Measurements from ENCODE around the gene COMP.

The COMP gene

DNA sequence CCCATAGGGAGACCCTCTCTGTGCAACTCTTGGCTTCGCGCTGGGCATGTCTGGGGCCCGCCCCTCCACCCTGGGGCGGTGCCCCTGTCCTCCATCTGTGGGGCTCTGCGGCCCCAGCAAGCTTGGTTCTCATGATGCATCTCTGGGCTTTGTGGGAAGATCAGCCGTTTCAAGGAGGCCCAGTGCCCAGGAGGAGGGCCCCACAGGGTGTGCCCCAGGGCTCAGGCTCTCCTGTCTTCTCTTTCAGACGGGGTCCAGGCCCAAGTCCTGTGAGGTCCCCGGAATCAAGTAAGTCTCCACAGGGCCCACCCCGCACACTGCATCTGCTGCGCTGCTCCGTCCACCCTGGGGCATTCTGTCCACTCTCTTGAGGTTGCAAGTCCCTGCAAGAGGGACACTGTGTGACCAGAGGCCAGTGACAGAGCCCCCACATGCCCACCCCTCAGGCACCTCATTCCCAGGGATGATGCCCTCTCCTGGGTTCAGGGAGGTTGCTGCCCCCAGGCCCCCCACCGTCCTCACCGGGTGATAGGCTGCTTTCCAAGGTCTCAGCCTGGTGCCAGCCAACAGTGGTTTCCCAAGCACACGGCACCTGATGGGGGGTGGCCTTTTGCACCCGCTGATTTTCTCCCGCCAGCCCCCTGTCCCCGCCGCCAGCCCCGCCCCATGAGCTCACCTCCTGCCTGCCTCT is 31.7 kb downstream of the COMP start:
- Histone ChIP-seq H3K27ac (ENCODE audit: poor library complexity, severe bottlenecking) (no peak overlapping the region), H3K4me1 (ENCODE audit: insufficient read depth, poor library complexity, severe bottlenecking) (peaks cover 37% of the 10 kb centered on the region), H3K9me3 (ENCODE audit: severe bottlenecking) (no peaks in the 10 kb centered on the region), H3K27me3 (ENCODE audit: insufficient read depth, poor library complexity, severe bottlenecking) (no peaks in the 10 kb centered on the region), H3K36me3 (ENCODE audit: low read depth) (no peaks in the 10 kb centered on the region), H3K4me3 (ENCODE audit: severe bottlenecking) (no peak overlapping the region)
- ATAC-seq (ENCODE audit: low read depth) = no peak
- TF ChIP-seq, protein P1, sequence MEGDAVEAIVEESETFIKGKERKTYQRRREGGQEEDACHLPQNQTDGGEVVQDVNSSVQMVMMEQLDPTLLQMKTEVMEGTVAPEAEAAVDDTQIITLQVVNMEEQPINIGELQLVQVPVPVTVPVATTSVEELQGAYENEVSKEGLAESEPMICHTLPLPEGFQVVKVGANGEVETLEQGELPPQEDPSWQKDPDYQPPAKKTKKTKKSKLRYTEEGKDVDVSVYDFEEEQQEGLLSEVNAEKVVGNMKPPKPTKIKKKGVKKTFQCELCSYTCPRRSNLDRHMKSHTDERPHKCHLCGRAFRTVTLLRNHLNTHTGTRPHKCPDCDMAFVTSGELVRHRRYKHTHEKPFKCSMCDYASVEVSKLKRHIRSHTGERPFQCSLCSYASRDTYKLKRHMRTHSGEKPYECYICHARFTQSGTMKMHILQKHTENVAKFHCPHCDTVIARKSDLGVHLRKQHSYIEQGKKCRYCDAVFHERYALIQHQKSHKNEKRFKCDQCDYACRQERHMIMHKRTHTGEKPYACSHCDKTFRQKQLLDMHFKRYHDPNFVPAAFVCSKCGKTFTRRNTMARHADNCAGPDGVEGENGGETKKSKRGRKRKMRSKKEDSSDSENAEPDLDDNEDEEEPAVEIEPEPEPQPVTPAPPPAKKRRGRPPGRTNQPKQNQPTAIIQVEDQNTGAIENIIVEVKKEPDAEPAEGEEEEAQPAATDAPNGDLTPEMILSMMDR (IDR thresholded peaks at IDR 0.05; ENCODE audit: poor library complexity, severe bottlenecking) = no peak
- DNase-seq (ENCODE audit: low spot score) = no peak

DNA sequence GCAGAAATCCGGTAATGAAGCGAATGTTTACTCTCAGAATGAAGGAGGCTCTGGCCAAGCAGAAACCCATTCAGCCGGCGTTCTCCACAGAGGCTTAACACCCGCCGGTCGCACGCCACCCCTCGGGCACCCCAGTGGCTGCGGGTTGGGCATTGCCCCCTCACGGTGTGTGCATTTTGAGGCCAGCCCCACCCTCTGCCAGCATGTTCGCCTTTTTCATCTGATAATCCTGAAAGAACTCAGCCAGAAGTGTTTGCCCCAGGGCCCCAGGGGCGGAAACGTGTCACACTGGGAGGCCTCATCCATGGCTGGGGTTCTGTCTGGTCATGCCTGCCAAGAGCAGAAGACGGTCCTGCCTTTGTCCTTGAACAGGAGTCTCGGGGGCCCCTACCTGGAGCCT is 34.2 kb downstream of the COMP start:
- TF ChIP-seq, protein P1 (IDR thresholded peaks at IDR 0.05; ENCODE audit: poor library complexity, severe bottlenecking) = peak; percentile 18
- ATAC-seq (ENCODE audit: low read depth) = peak; percentile 81
- Histone ChIP-seq H3K27ac (ENCODE audit: poor library complexity, severe bottlenecking) (peak overlapping the region; percentile 80), H3K4me3 (ENCODE audit: severe bottlenecking) (no peak overlapping the region), H3K27me3 (ENCODE audit: insufficient read depth, poor library complexity, severe bottlenecking) (no peaks in the 10 kb centered on the region), H3K4me1 (ENCODE audit: insufficient read depth, poor library complexity, severe bottlenecking) (peaks cover 16% of the 10 kb centered on the region), H3K9me3 (ENCODE audit: severe bottlenecking) (no peaks in the 10 kb centered on the region), H3K36me3 (ENCODE audit: low read depth) (no peaks in the 10 kb centered on the region)
- peak; percentile 84 for DNase-seq (ENCODE audit: low spot score)

DNA sequence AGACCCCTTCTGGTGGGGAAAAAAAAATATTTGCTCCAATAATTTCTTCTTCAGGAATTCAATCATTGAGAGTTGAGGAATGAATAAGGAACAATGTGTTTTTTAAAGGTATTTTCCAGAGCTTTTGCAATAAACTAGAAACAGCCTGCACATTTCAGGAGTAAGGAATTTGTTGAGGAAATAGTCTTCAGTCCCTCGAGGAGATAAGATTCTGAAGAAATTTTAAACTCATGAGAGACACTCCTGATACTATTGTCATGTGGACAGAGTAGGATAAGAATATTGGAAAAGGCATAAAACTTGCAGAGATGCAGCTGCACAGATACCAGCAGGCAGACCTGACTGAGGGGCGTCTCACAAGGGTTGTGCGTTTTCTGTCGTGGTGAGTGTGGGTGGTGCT is 36.6 kb downstream of the COMP start:
- no peaks in the 10 kb centered on the region; the same call in 1 of the 2 replicates for H3K36me3 ChIP-seq (ENCODE audit: low read depth)
- TF ChIP-seq, protein P1 (IDR thresholded peaks at IDR 0.05; ENCODE audit: poor library complexity, severe bottlenecking) = no peak
- H3K27ac ChIP-seq (ENCODE audit: poor library complexity, severe bottlenecking) = no peak overlapping the region
- peaks cover 13% of the 10 kb centered on the region for H3K4me1 ChIP-seq (ENCODE audit: insufficient read depth, poor library complexity, severe bottlenecking)
- no peaks in the 10 kb centered on the region for H3K27me3 ChIP-seq (ENCODE audit: insufficient read depth, poor library complexity, severe bottlenecking)
- ATAC-seq (ENCODE audit: low read depth) (no peak), DNase-seq (ENCODE audit: low spot score) (no peak)
- H3K4me3 ChIP-seq (ENCODE audit: severe bottlenecking) = no peak overlapping the region
- H3K9me3 ChIP-seq (ENCODE audit: severe bottlenecking) = no peaks in the 10 kb centered on the region

DNA sequence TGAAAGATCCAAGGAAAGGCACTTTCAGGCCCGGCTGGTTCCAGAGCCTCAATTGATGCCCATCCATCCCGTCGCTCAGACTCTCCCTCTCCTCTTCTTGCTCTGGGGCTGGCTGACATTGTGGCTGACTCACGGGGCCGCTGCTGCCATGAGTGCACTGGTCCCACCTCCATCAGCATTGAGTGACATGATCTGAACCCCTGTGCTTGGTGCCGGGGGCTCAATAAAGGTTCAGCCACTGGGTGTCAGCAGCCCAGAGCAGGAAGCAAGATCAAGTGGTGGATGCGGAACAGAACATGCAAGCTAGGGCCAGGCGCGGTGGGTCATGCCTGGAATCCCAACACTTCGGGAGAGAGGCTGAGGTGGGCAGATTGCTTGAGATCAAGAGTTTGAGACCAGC is 39.5 kb downstream of the COMP start:
- Histone ChIP-seq H3K27me3 (ENCODE audit: insufficient read depth, poor library complexity, severe bottlenecking) (no peaks in the 10 kb centered on the region), H3K4me1 (ENCODE audit: insufficient read depth, poor library complexity, severe bottlenecking) (peaks cover 2% of the 10 kb centered on the region), H3K9me3 (ENCODE audit: severe bottlenecking) (no peaks in the 10 kb centered on the region), H3K27ac (ENCODE audit: poor library complexity, severe bottlenecking) (no peak overlapping the region), H3K4me3 (ENCODE audit: severe bottlenecking) (no peak overlapping the region), H3K36me3 (ENCODE audit: low read depth) (no peaks in the 10 kb centered on the region; the same call in 1 of the 2 replicates)
- TF ChIP-seq, protein P1 (IDR thresholded peaks at IDR 0.05; ENCODE audit: poor library complexity, severe bottlenecking) = no peak
- no peak for DNase-seq (ENCODE audit: low spot score)
- ATAC-seq (ENCODE audit: low read depth) = no peak

DNA sequence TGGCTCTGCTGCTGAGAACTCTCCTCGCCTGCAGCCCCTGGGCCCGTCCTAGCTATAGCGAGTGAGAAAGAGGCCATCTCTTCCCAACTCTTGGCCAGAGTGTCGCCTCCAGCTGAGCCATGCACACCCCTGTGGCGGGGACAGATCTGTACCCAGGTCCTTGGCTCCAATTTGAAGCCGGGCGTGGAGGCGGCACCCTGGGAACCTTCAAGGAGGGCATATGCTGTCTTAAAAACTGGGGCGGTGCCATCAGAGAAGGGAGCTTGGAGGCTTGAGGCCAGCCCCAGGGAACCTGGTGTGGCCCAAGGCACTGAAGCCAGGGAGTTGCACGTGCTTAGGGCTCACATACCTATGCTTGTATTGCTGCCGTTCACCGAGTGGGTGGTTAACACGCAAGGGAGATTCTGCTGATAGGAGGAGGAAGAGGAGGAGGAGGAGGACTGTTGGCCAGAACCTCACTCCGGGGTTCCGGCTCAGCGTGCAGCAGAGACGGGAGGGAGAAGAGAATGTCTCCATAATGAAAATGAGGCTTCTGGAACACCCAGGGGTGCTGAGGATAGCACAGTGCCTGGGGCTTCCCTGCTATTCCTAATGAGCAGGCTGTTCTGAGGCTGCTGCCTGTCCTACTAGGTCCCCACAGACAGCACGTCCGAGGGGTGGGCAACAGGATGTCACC is 40.7 kb downstream of the COMP start:
- DNase-seq (ENCODE audit: low spot score) = peak; percentile 56
- Histone ChIP-seq H3K4me3 (ENCODE audit: severe bottlenecking) (no peak overlapping the region), H3K36me3 (ENCODE audit: low read depth) (no peaks in the 10 kb centered on the region; the same call in 1 of the 2 replicates), H3K4me1 (ENCODE audit: insufficient read depth, poor library complexity, severe bottlenecking) (no peaks in the 10 kb centered on the region), H3K9me3 (ENCODE audit: severe bottlenecking) (no peaks in the 10 kb centered on the region), H3K27me3 (ENCODE audit: insufficient read depth, poor library complexity, severe bottlenecking) (no peaks in the 10 kb centered on the region), H3K27ac (ENCODE audit: poor library complexity, severe bottlenecking) (no peak overlapping the region)
- no peak for ATAC-seq (ENCODE audit: low read depth)
- TF ChIP-seq, protein P1 (IDR thresholded peaks at IDR 0.05; ENCODE audit: poor library complexity, severe bottlenecking) = no peak
